Vagina (tissue), 2 donors: ENCODE data around the gene CIDEB. TPM values are rescaled to one million over a fixed set of nuclear protein-coding genes. Genes with fewer than 3 reads are reported as not detected.

Source experiments
- DNase-seq, 2 donors: peaks; one replicate each; pipeline ENCODE4 v3.0.0-alpha.2; 2017; ENCODE audit errors: extremely low spot score in 2 of 2
- H3K27ac ChIP-seq: fragments of 200-600 bp; sonication (generic); one replicate; pipeline ENCODE4 v1.5.1; 2019
- H3K27me3 ChIP-seq: fragments of 200-600 bp; sonication (generic); one replicate; pipeline ENCODE4 v1.5.1; 2019
- H3K36me3 ChIP-seq, 2 donors: fragments of 200-600 bp; sonication (generic); one replicate each; pipeline ENCODE4 v1.5.1; 2017 to 2019
- H3K4me1 ChIP-seq: fragments of 200-600 bp; sonication (generic); one replicate; pipeline ENCODE4 v1.5.1; 2019
- H3K4me3 ChIP-seq, 2 donors: fragments of 200-600 bp; sonication (generic); 1 replicate in 1 of 2; 2 replicates in 1 of 2; pipeline ENCODE4 v1.5.1; 2016 to 2019
- H3K9me3 ChIP-seq: fragments of 200-600 bp; sonication (generic); one replicate; pipeline ENCODE4 v1.5.1; 2019
- CTCF ChIP-seq, 3 experiments: fragments of 450-650 bp in 2 of 3; fragments of 200-600 bp in 1 of 3; sonication (generic) in 1 of 3; IDR thresholded peaks; one replicate each; pipeline ENCODE4 v1.5.1; 2017 to 2019; ENCODE audit warnings: antibody characterized with exemption in 3 of 3, mild to moderate bottlenecking in 2 of 3, moderate library complexity in 2 of 3
- POLR2A ChIP-seq, 2 donors: fragments of 450-650 bp; IDR thresholded peaks; one replicate each; pipeline ENCODE4 v1.6.1; 2017; ENCODE audit warnings: antibody characterized with exemption in 2 of 2, mild to moderate bottlenecking in 2 of 2, moderate library complexity in 2 of 2
- POLR2AphosphoS5 ChIP-seq, 2 donors: sonication (generic); formaldehyde crosslinking; IDR thresholded peaks; one replicate each; pipeline ENCODE4 v1.9.0; 2017; ENCODE audit warnings: antibody characterized with exemption in 2 of 2, mild to moderate bottlenecking in 2 of 2, low read depth in 1 of 2; ENCODE audit not compliant: insufficient read depth in 1 of 2
- intact Hi-C: fragments of 100-400 bp; cut with DNase I; formaldehyde crosslinking; loops from one replicate; pipeline ENCODE4 v1.15.1; 2023
- total RNA-seq: library from RNA; depleted of rRNA; stranded (reverse); fragments of >200 nt; gene quantifications from one replicate; pipeline ENCODE4 v1.2.3, GENCODE V29; 2016

Gene CIDEB
- total RNA-seq, 1 donor from 2014 or later, result 16.0 TPM

GRCh38 chr14:24274101-24274543, 33.7 kb downstream of the CIDEB start:
- Histone ChIP-seq H3K4me1 (peaks cover 21% of the 10 kb centered on the region), H3K9me3 (no peaks in the 10 kb centered on the region), H3K4me3 (no peak overlapping the region), H3K36me3 (no peaks in the 10 kb centered on the region), H3K27me3 (no peaks in the 10 kb centered on the region), H3K27ac (peak overlapping the region; percentile 22)
- intact Hi-C loops, result no loop called here
- no peak for DNase-seq
- no peak for TF ChIP-seq POLR2A (IDR thresholded peaks at IDR 0.05)
- peak in 1 of 2 donors; percentile 31 for TF ChIP-seq POLR2AphosphoS5 (IDR thresholded peaks at IDR 0.05; ENCODE audit: insufficient read depth in 1 of 2, low read depth in 1 of 2)

GRCh38 chr14:24273422-24273998, 34.3 kb downstream of the CIDEB start:
- Histone ChIP-seq H3K4me1 (peaks cover 18% of the 10 kb centered on the region), H3K27ac (peak overlapping the region; percentile 22), H3K4me3 (no peak overlapping the region), H3K27me3 (no peaks in the 10 kb centered on the region), H3K9me3 (no peaks in the 10 kb centered on the region), H3K36me3 (peaks cover 0 to 6% of the 10 kb centered on the region in 2 donors)
- intact Hi-C loops, result no loop called here
- TF ChIP-seq CTCF (IDR thresholded peaks at IDR 0.05) (no peak), POLR2AphosphoS5 (IDR thresholded peaks at IDR 0.05; ENCODE audit: insufficient read depth in 1 of 2, low read depth in 1 of 2) (no peak), POLR2A (IDR thresholded peaks at IDR 0.05) (no peak)
- DNase-seq, result no peak

- no peak overlapping the region for H3K4me3 ChIP-seq
- no peaks in the 10 kb centered on the region for H3K9me3 ChIP-seq
- intact Hi-C loops, result no loop called here
- DNase-seq, result no peak
- peaks cover 0 to 7% of the 10 kb centered on the region in 2 donors for H3K36me3 ChIP-seq
- TF ChIP-seq POLR2A (IDR thresholded peaks at IDR 0.05) (no peak), POLR2AphosphoS5 (IDR thresholded peaks at IDR 0.05; ENCODE audit: insufficient read depth in 1 of 2, low read depth in 1 of 2) (no peak), CTCF (IDR thresholded peaks at IDR 0.05) (no peak)
- peak overlapping the region; percentile 97 for H3K27ac ChIP-seq
- no peaks in the 10 kb centered on the region for H3K27me3 ChIP-seq
- H3K4me1 ChIP-seq, result peaks cover 18% of the 10 kb centered on the region
These were observed 35.3 kb downstream of the CIDEB start for GRCh38 chr14:24272467-24272866.

GRCh38 chr14:24271834-24272263, 35.9 kb downstream of the CIDEB start:
- no peaks in the 10 kb centered on the region for H3K9me3 ChIP-seq
- H3K27me3 ChIP-seq, result no peaks in the 10 kb centered on the region
- H3K36me3 ChIP-seq, result peaks cover 0 to 11% of the 10 kb centered on the region in 2 donors
- peak overlapping the region; percentile 97 for H3K27ac ChIP-seq
- TF ChIP-seq POLR2AphosphoS5 (IDR thresholded peaks at IDR 0.05; ENCODE audit: insufficient read depth in 1 of 2, low read depth in 1 of 2), result no peak
- no peak for TF ChIP-seq CTCF (IDR thresholded peaks at IDR 0.05)
- no peak for TF ChIP-seq POLR2A (IDR thresholded peaks at IDR 0.05)
- peak overlapping the region; percentile 89 to 90 for H3K4me3 ChIP-seq
- intact Hi-C loops, result no loop called here
- DNase-seq, result no peak
- peaks cover 18% of the 10 kb centered on the region for H3K4me1 ChIP-seq

GRCh38 chr14:24271134-24271833, 36.5 kb downstream of the CIDEB start, which contains the start of gene RABGGTA:
RABGGTA (minus strand) TSS chr14:24271597; CDS start chr14:24271115, 482 bp downstream.
- H3K27me3 ChIP-seq, result no peaks in the 10 kb centered on the region
- TF ChIP-seq CTCF (IDR thresholded peaks at IDR 0.05) (peak; percentile 49 to 92 (median 60)), POLR2A (IDR thresholded peaks at IDR 0.05) (no peak), POLR2AphosphoS5 (IDR thresholded peaks at IDR 0.05; ENCODE audit: insufficient read depth in 1 of 2, low read depth in 1 of 2) (peak; percentile 55 to 75)
- peaks cover 18% of the 10 kb centered on the region for H3K4me1 ChIP-seq
- peak within 1 kb of the TSS; percentile 89 to 90 for H3K4me3 ChIP-seq
- intact Hi-C loops, result no loop called here
- H3K9me3 ChIP-seq, result no peaks in the 10 kb centered on the region
- peaks cover 0 to 17% of the 10 kb centered on the region in 2 donors for H3K36me3 ChIP-seq
- no peak for DNase-seq
- H3K27ac ChIP-seq, result peak within 1 kb of the TSS; percentile 97
